ENCODE results near the gene FSTL5. TPM values are rescaled to one million over a fixed set of nuclear protein-coding genes. Genes with fewer than 3 reads are reported as not detected.
A peak's percentile ranks its signal among the peaks of the same experiment; 100 is the strongest.

Gene FSTL5
- total and polyA plus RNA-seq, 2 of the 13 experiments (the other 11 are each of a cell fraction or from before 2014, with no cell fraction given), result 0.03 to 0.07 TPM

DNA sequence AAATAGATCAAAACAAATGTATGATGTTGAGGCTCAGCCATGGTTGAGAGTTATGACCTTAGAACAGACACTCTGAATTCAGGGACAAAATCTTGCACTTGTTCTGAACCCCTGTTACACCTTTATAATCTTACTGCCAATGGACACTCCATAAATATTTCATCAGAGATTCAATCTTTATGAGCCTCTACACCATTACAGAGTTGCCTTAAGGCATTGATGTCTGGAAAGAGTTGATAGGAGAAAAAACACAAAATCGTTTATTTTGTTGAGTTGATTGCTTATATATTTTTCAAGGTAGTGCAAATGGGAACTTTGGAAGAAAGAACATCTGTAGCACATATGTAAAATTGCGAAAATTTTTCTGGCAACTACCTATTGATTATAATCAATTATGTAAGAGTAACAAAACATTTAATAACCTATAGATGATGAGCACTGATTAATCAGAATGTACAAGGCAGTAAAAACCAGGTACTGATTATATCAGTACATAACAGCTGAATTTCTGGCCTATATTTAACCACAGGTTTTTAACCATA lies 568.5 kb downstream of the FSTL5 start:
- no peak overlapping the region for H3K4me3 ChIP-seq (replicated peaks in 1 of 3; ENCODE audit: insufficient read depth in 1 of 3, low read depth in 2 of 3, low read length in 3 of 3)
- H3K79me2 ChIP-seq (ENCODE audit: insufficient read depth, low read length), result no peaks in the 10 kb centered on the region
- H3K4me1 ChIP-seq (ENCODE audit: insufficient read depth, low read length), result no peaks in the 10 kb centered on the region
- no peaks in the 10 kb centered on the region for H4K20me1 ChIP-seq (ENCODE audit: insufficient read depth, low read length)
- intact Hi-C loops (cut with micrococcal nuclease; ENCODE audit: unreplicated experiment), result no loop called here
- DNase-seq (ENCODE audit: low spot score) (no peak), FAIRE-seq (no peak), ATAC-seq (no peak)
- 1% methylated on average over 2 of the region's 2 CpGs for WGBS (ENCODE audit: low lambda C conversion rate)
- H3K9me3 ChIP-seq (ENCODE audit: low read length), result no peaks in the 10 kb centered on the region
- no peaks in the 10 kb centered on the region for H3K27me3 ChIP-seq (ENCODE audit: control insufficient read depth in 1 of 2, insufficient read depth in 2 of 2, low read length in 2 of 2)
- H3K4me2 ChIP-seq (ENCODE audit: low read depth, low read length), result no peak overlapping the region
- CTCF ChIA-PET (ENCODE audit: low intra/inter-chr PET ratio, low total read pairs), result no interaction called here
- TF ChIP-seq RBM22 (optimal IDR thresholded peaks at IDR 0.05; ENCODE audit: low read length) (no peak), ZNF552 (CRISPR knock-in tag; IDR thresholded peaks at IDR 0.05; ENCODE audit: borderline replicate concordance) (no peak), THAP11 (CRISPR knock-in tag; IDR thresholded peaks at IDR 0.05) (no peak), ZNF138 (CRISPR knock-in tag; IDR thresholded peaks at IDR 0.05; ENCODE audit: low read depth) (no peak)
- TF ChIP-seq, protein P1, sequence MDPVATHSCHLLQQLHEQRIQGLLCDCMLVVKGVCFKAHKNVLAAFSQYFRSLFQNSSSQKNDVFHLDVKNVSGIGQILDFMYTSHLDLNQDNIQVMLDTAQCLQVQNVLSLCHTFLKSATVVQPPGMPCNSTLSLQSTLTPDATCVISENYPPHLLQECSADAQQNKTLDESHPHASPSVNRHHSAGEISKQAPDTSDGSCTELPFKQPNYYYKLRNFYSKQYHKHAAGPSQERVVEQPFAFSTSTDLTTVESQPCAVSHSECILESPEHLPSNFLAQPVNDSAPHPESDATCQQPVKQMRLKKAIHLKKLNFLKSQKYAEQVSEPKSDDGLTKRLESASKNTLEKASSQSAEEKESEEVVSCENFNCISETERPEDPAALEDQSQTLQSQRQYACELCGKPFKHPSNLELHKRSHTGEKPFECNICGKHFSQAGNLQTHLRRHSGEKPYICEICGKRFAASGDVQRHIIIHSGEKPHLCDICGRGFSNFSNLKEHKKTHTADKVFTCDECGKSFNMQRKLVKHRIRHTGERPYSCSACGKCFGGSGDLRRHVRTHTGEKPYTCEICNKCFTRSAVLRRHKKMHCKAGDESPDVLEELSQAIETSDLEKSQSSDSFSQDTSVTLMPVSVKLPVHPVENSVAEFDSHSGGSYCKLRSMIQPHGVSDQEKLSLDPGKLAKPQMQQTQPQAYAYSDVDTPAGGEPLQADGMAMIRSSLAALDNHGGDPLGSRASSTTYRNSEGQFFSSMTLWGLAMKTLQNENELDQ (CRISPR knock-in tag; IDR thresholded peaks at IDR 0.05; ENCODE audit: borderline replicate concordance), result no peak
- no peak overlapping the region for H2AFZ ChIP-seq (ENCODE audit: low read length)
- POLR2A ChIA-PET, result no interaction called here
- no peak overlapping the region for H3K9ac ChIP-seq (ENCODE audit: insufficient read depth, low read depth, low read length)
- H3K36me3 ChIP-seq (replicated peaks in 1 of 2; ENCODE audit: control insufficient read depth in 1 of 2, insufficient read depth in 2 of 2, low read length in 2 of 2), result no peaks in the 10 kb centered on the region
- in situ Hi-C loops (cut with HindIII; ENCODE audit: extremely low pct_ligation_motif_present, low pct_unique_long_range_greater_than_20kb), result no loop called here
- H3K27ac ChIP-seq (ENCODE audit: extremely low read length, insufficient read depth, low read length), result no peak overlapping the region
- BruUV-seq (replicated peaks), result no TSS peak

DNA sequence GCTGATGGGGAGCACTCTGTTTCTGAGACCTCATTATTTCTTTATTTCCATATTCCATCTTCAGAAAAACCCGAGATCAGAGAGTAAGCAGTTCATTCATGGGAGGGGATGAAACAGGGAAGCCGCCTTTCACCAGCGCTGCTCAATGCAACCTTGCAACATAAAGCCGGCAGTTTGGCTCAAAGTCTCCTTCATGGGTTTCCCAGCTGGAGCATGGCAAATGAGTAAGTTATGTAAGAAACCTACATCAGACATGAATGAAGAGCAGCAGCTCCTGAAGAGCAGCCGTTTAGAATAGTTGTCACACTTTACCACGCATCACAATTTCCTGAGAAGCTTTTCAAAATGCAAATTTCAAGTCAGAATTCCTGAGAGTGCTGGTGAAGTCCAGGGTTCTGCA lies 578.8 kb downstream of the FSTL5 start:
- no peaks in the 10 kb centered on the region for H3K27me3 ChIP-seq (ENCODE audit: control insufficient read depth in 1 of 2, insufficient read depth in 2 of 2, low read length in 2 of 2)
- no peak overlapping the region for H3K4me2 ChIP-seq (ENCODE audit: low read depth, low read length)
- ATAC-seq (peak; percentile 66), FAIRE-seq (no peak), DNase-seq (ENCODE audit: low spot score) (peak; percentile 1)
- POLR2A ChIA-PET, result no interaction called here
- in situ Hi-C loops (cut with HindIII; ENCODE audit: extremely low pct_ligation_motif_present, low pct_unique_long_range_greater_than_20kb), result no loop called here
- H2AFZ ChIP-seq (ENCODE audit: low read length), result no peak overlapping the region
- no peaks in the 10 kb centered on the region for H3K79me2 ChIP-seq (ENCODE audit: insufficient read depth, low read length)
- TF ChIP-seq CEBPB (IDR thresholded peaks at IDR 0.05; ENCODE audit: borderline replicate concordance, low read depth, low read length), result peak; percentile 18; the same call in 1 of the 2 replicates
- no peak for TF ChIP-seq ZNF775 (CRISPR knock-in tag; IDR thresholded peaks at IDR 0.05; ENCODE audit: borderline replicate concordance)
- H3K4me3 ChIP-seq (replicated peaks in 1 of 3; ENCODE audit: insufficient read depth in 1 of 3, low read depth in 2 of 3, low read length in 3 of 3), result no peak overlapping the region
- intact Hi-C loops (cut with micrococcal nuclease; ENCODE audit: unreplicated experiment), result no loop called here
- H4K20me1 ChIP-seq (ENCODE audit: insufficient read depth, low read length), result no peaks in the 10 kb centered on the region
- CTCF ChIA-PET (ENCODE audit: low intra/inter-chr PET ratio, low total read pairs), result no interaction called here
- no peak overlapping the region for H3K27ac ChIP-seq (ENCODE audit: extremely low read length, insufficient read depth, low read length)
- 16% methylated on average over 5 of the region's 6 CpGs for WGBS (ENCODE audit: low lambda C conversion rate)
- no TSS peak for BruUV-seq (replicated peaks)
- H3K9ac ChIP-seq (ENCODE audit: insufficient read depth, low read depth, low read length), result no peak overlapping the region
- no peaks in the 10 kb centered on the region for H3K9me3 ChIP-seq (ENCODE audit: low read length)
- no peaks in the 10 kb centered on the region for H3K4me1 ChIP-seq (ENCODE audit: insufficient read depth, low read length)
- no peaks in the 10 kb centered on the region for H3K36me3 ChIP-seq (replicated peaks in 1 of 2; ENCODE audit: control insufficient read depth in 1 of 2, insufficient read depth in 2 of 2, low read length in 2 of 2)
